SK-N-SH treated with all-trans-retinoic acid at 6 μM for 48 hours (cell line): ENCODE measurements around the gene SLC41A1.

Experiments used
- ATAC-seq: fragments of 200-7000 bp; cut with Tn5 transposase; 3 replicates; pipeline ENCODE4 v1.9.1; 2020; ENCODE audit warnings: mild to moderate bottlenecking, moderate library complexity
- ARNTL ChIP-seq: fragments of 450-650 bp; formaldehyde crosslinking; IDR thresholded peaks from 2 replicates; pipeline ENCODE4 v1.5.0; 2020; ENCODE audit warnings: low read depth, mild to moderate bottlenecking, moderate library complexity, borderline replicate concordance
- BACH2 ChIP-seq: fragments of 250-450 bp; sonication (Bioruptor Pico); IDR thresholded peaks from 2 replicates; pipeline ENCODE4 v1.9.0; 2021; ENCODE audit warnings: mild to moderate bottlenecking, borderline replicate concordance
- CREB5 ChIP-seq: fragments of 250-450 bp; sonication (Bioruptor Pico); IDR thresholded peaks from 2 replicates; pipeline ENCODE4 v1.5.1; 2020; ENCODE audit warnings: low read depth, mild to moderate bottlenecking, moderate library complexity
- CSDC2 ChIP-seq: fragments of 250-450 bp; sonication (Bioruptor Pico); IDR thresholded peaks from 2 replicates; pipeline ENCODE4 v1.5.0; 2020; ENCODE audit warnings: mild to moderate bottlenecking, moderate library complexity
- CSRNP3 ChIP-seq: fragments of 250-450 bp; sonication (Bioruptor Pico); IDR thresholded peaks from 2 replicates; pipeline ENCODE4 v1.5.1; 2021; ENCODE audit warnings: mild to moderate bottlenecking, moderate library complexity
- ESRRG ChIP-seq: fragments of 250-450 bp; sonication (Bioruptor Pico); IDR thresholded peaks from 2 replicates; pipeline ENCODE4 v1.6.1; 2021; ENCODE audit warnings: mild to moderate bottlenecking
- GLIS3 ChIP-seq: fragments of 250-450 bp; sonication (Bioruptor Pico); IDR thresholded peaks from 2 replicates; pipeline ENCODE4 v1.5.0; 2020; ENCODE audit warnings: mild to moderate bottlenecking, moderate library complexity
- ISL1 ChIP-seq: fragments of 250-450 bp; sonication (Bioruptor Pico); IDR thresholded peaks from 2 replicates; pipeline ENCODE4 v2.1.2; 2022; ENCODE audit warnings: mild to moderate bottlenecking, moderate library complexity
- OSR1 ChIP-seq: fragments of 250-450 bp; sonication (Bioruptor Pico); IDR thresholded peaks from 2 replicates; pipeline ENCODE4 v1.8.0; 2022; ENCODE audit warnings: moderate library complexity, mild to moderate bottlenecking, inconsistent platforms
- PATZ1 ChIP-seq: fragments of 250-450 bp; sonication (Bioruptor Pico); IDR thresholded peaks from 2 replicates; pipeline ENCODE4 v1.8.0; 2020; ENCODE audit warnings: mild to moderate bottlenecking, moderate library complexity, borderline replicate concordance
- PPARA ChIP-seq: fragments of 250-450 bp; sonication (Bioruptor Pico); IDR thresholded peaks from 2 replicates; pipeline ENCODE4 v1.5.0; 2020; ENCODE audit warnings: mild to moderate bottlenecking, borderline replicate concordance
- RARB ChIP-seq: fragments of 250-450 bp; sonication (Bioruptor Pico); IDR thresholded peaks from 2 replicates; pipeline ENCODE4 v1.8.0; 2021; ENCODE audit warnings: mild to moderate bottlenecking, moderate library complexity
- SNAI2 ChIP-seq: fragments of 250-450 bp; sonication (Bioruptor Pico); IDR thresholded peaks from 2 replicates; pipeline ENCODE4 v1.5.0; 2020; ENCODE audit warnings: mild to moderate bottlenecking, moderate library complexity
- TCF4 ChIP-seq: fragments of 250-450 bp; sonication (Bioruptor Pico); IDR thresholded peaks from 2 replicates; pipeline ENCODE4 v1.8.0; 2021; ENCODE audit warnings: mild to moderate bottlenecking, moderate library complexity, borderline replicate concordance
- TOX ChIP-seq: fragments of 250-450 bp; sonication (Bioruptor Pico); IDR thresholded peaks from 2 replicates; pipeline ENCODE4 v1.8.0; 2021; ENCODE audit warnings: mild to moderate bottlenecking, moderate library complexity, borderline replicate concordance
- TSHZ2 ChIP-seq: fragments of 250-450 bp; sonication (Bioruptor Pico); IDR thresholded peaks from 2 replicates; pipeline ENCODE4 v1.5.0; 2020; ENCODE audit warnings: mild to moderate bottlenecking, moderate library complexity
- ZC3H10 ChIP-seq: fragments of 250-450 bp; sonication (Bioruptor Pico); IDR thresholded peaks from 2 replicates; pipeline ENCODE4 v1.5.1; 2021; ENCODE audit warnings: mild to moderate bottlenecking, moderate library complexity
- ZFP3 ChIP-seq: fragments of 250-450 bp; sonication (Bioruptor Pico); IDR thresholded peaks from 2 replicates; pipeline ENCODE4 v1.5.0; 2020; ENCODE audit warnings: mild to moderate bottlenecking, moderate library complexity
- ZFP30 ChIP-seq: fragments of 450-650 bp; formaldehyde crosslinking; IDR thresholded peaks from 2 replicates; pipeline ENCODE4 v1.5.0; 2022; ENCODE audit warnings: mild to moderate bottlenecking, moderate library complexity
- ZNF565 ChIP-seq: fragments of 450-650 bp; formaldehyde crosslinking; conservative IDR thresholded peaks from 2 replicates; pipeline ENCODE4 v1.5.0; 2020; ENCODE audit warnings: low read depth, mild to moderate bottlenecking, moderate library complexity
- ZNF70 ChIP-seq: fragments of 450-650 bp; formaldehyde crosslinking; IDR thresholded peaks from 2 replicates; pipeline ENCODE4 v1.5.0; 2020; ENCODE audit warnings: mild to moderate bottlenecking, moderate library complexity
- ZNF8 ChIP-seq: fragments of 450-650 bp; formaldehyde crosslinking; IDR thresholded peaks from 2 replicates; pipeline ENCODE4 v1.5.0; 2020; ENCODE audit warnings: mild to moderate bottlenecking, moderate library complexity

The SLC41A1 gene

GRCh38 chr1:205822397-205822796 lies 9.4 kb upstream of the SLC41A1 start:
- TF ChIP-seq ZNF8 (CRISPR knock-in tag) = no peak
- TF ChIP-seq RARB (CRISPR knock-in tag) = no peak
- TF ChIP-seq TOX (CRISPR knock-in tag) = no peak
- no peak for TF ChIP-seq ZNF565 (CRISPR knock-in tag)
- no peak for TF ChIP-seq SNAI2
- no peak for TF ChIP-seq ISL1 (CRISPR knock-in tag)
- TF ChIP-seq CSRNP3 (CRISPR knock-in tag) = no peak
- no peak for TF ChIP-seq CREB5 (CRISPR knock-in tag)
- TF ChIP-seq ZC3H10 (CRISPR knock-in tag) = no peak
- no peak for TF ChIP-seq BACH2 (CRISPR knock-in tag)
- TF ChIP-seq, all 23 proteins: peak for 0
- ATAC-seq = no peak

GRCh38 chr1:205817988-205818387 lies 5.0 kb upstream of the SLC41A1 start:
- TF ChIP-seq ZC3H10 (CRISPR knock-in tag) (no peak), ISL1 (CRISPR knock-in tag) (no peak), TCF4 (no peak), ZFP30 (no peak), TSHZ2 (no peak), CSDC2 (no peak), SNAI2 (no peak), ESRRG (no peak), GLIS3 (CRISPR knock-in tag) (no peak), BACH2 (CRISPR knock-in tag) (no peak), ZNF70 (CRISPR knock-in tag) (no peak), TOX (CRISPR knock-in tag) (no peak), CSRNP3 (CRISPR knock-in tag) (no peak), ZNF565 (CRISPR knock-in tag) (no peak)
- TF ChIP-seq, all 23 proteins: peak for 0
- ATAC-seq = no peak

GRCh38 chr1:205817364-205817763 lies 4.4 kb upstream of the SLC41A1 start:
- no peak for ATAC-seq
- TF ChIP-seq SNAI2 = no peak
- TF ChIP-seq GLIS3 (CRISPR knock-in tag) = no peak
- no peak for TF ChIP-seq ZNF8 (CRISPR knock-in tag)
- no peak for TF ChIP-seq TSHZ2
- TF ChIP-seq OSR1 (CRISPR knock-in tag) = no peak
- no peak for TF ChIP-seq ESRRG
- TF ChIP-seq ARNTL (CRISPR knock-in tag) = no peak
- no peak for TF ChIP-seq TCF4
- no peak for TF ChIP-seq ZFP30
- no peak for TF ChIP-seq RARB (CRISPR knock-in tag)
- no peak for TF ChIP-seq ZFP3 (CRISPR knock-in tag)
- no peak for TF ChIP-seq ZC3H10 (CRISPR knock-in tag)
- TF ChIP-seq CSRNP3 (CRISPR knock-in tag) = no peak
- TF ChIP-seq PATZ1 (CRISPR knock-in tag) = no peak
- TF ChIP-seq PPARA (CRISPR knock-in tag) = no peak
- no peak for TF ChIP-seq ZNF565 (CRISPR knock-in tag)
- no peak for TF ChIP-seq CSDC2
